Left ventricle myocardium inferior (tissue), 1 donor: Measurements from ENCODE around the gene NCOR2. TPM values are rescaled to one million over a fixed set of nuclear protein-coding genes. Genes with fewer than 3 reads are reported as not detected.

Source experiments
- DNase-seq: peaks from one replicate; pipeline ENCODE4 v3.0.0-alpha.2; 2020
- H3K27ac ChIP-seq: fragments of 200-600 bp; replicated peaks from 2 replicates; pipeline ENCODE4 v1.8.0; 2021
- H3K27me3 ChIP-seq: fragments of 200-600 bp; 2 replicates; pipeline ENCODE4 v1.8.0; 2021; ENCODE audit warnings: low read depth
- H3K36me3 ChIP-seq: fragments of 200-600 bp; 2 replicates; pipeline ENCODE4 v1.8.0; 2021
- H3K4me1 ChIP-seq: fragments of 200-600 bp; 2 replicates; pipeline ENCODE4 v1.8.0; 2021
- H3K4me3 ChIP-seq: fragments of 200-600 bp; 2 replicates; pipeline ENCODE4 v1.8.0; 2021; ENCODE audit warnings: mild to moderate bottlenecking, moderate library complexity
- H3K9me3 ChIP-seq: fragments of 200-600 bp; replicated peaks from 2 replicates; pipeline ENCODE4 v1.8.0; 2021
- CTCF ChIP-seq: fragments of 200-600 bp; IDR thresholded peaks from 2 replicates; pipeline ENCODE4 v1.8.0; 2021; ENCODE audit warnings: antibody characterized with exemption, mild to moderate bottlenecking, borderline replicate concordance
- intact Hi-C: fragments of 100-400 bp; cut with micrococcal nuclease; formaldehyde crosslinking; loops from one replicate; pipeline ENCODE4 v1.11.0; 2022
- total RNA-seq: library from RNA; stranded (reverse); fragmentation: NEBNext Ultra II Directional; extraction: Animal tissue kit (Norgen Biotek cat#: 25700); gene quantifications from one replicate; pipeline ENCODE4 v1.2.1, GENCODE V29; 2021
- donor health status: DM: no; HTN: yes; CAD: no; lungs with severe emphysema.

The NCOR2 gene
- total RNA-seq, 1 donor from 2014 or later = 152 TPM

- Histone ChIP-seq H3K27ac (peak overlapping the region; percentile 99), H3K27me3 (no peaks in the 10 kb centered on the region), H3K4me1 (peaks cover 78% of the 10 kb centered on the region), H3K9me3 (no peaks in the 10 kb centered on the region), H3K4me3 (peak overlapping the region; percentile 99), H3K36me3 (no peaks in the 10 kb centered on the region)
- DNase-seq = peak; percentile 92
- intact Hi-C loops = no loop called here
- TF ChIP-seq CTCF = no peak
These were observed 1.0 kb downstream of the NCOR2 start for GRCh38 chr12:124566161-124566996.

- intact Hi-C loops = no loop called here
- no peaks in the 10 kb centered on the region for H3K27me3 ChIP-seq
- no peaks in the 10 kb centered on the region for H3K36me3 ChIP-seq
- no peaks in the 10 kb centered on the region for H3K9me3 ChIP-seq
- TF ChIP-seq CTCF = no peak
- H3K27ac ChIP-seq = peak overlapping the region; percentile 99
- H3K4me1 ChIP-seq = peaks cover 85% of the 10 kb centered on the region
- DNase-seq = no peak
- peak overlapping the region; percentile 99 for H3K4me3 ChIP-seq
These were observed 1.7 kb downstream of the NCOR2 start for GRCh38 chr12:124565656-124566160.

GRCh38 chr12:124564971-124565491 is 2.4 kb downstream of the NCOR2 start:
- Histone ChIP-seq H3K27ac (peak overlapping the region; percentile 99), H3K27me3 (no peaks in the 10 kb centered on the region), H3K4me3 (peak overlapping the region; percentile 99), H3K9me3 (no peaks in the 10 kb centered on the region), H3K4me1 (peaks cover 91% of the 10 kb centered on the region), H3K36me3 (no peaks in the 10 kb centered on the region)
- no peak for TF ChIP-seq CTCF
- intact Hi-C loops = no loop called here
- DNase-seq = no peak

- Histone ChIP-seq H3K27me3 (no peaks in the 10 kb centered on the region), H3K36me3 (no peaks in the 10 kb centered on the region), H3K4me1 (peaks cover 92% of the 10 kb centered on the region), H3K4me3 (no peak overlapping the region), H3K9me3 (peaks cover 4% of the 10 kb centered on the region), H3K27ac (peak overlapping the region; percentile 23)
- no peak for TF ChIP-seq CTCF
- intact Hi-C loops = no loop called here
- DNase-seq = no peak
These were observed 3.0 kb downstream of the NCOR2 start for GRCh38 chr12:124564232-124564958.

GRCh38 chr12:124563809-124564208 is 3.6 kb downstream of the NCOR2 start:
- TF ChIP-seq CTCF = no peak
- Histone ChIP-seq H3K4me1 (peaks cover 86% of the 10 kb centered on the region), H3K27ac (no peak overlapping the region), H3K9me3 (peaks cover 4% of the 10 kb centered on the region), H3K27me3 (no peaks in the 10 kb centered on the region), H3K4me3 (no peak overlapping the region), H3K36me3 (no peaks in the 10 kb centered on the region)
- intact Hi-C loops = no loop called here
- DNase-seq = no peak
